Right lobe of liver (tissue), 4 donors: ENCODE results near the gene DNA2.

ENCODE experiments used
- POLR2A ChIP-seq: fragments of 450-650 bp; IDR thresholded peaks from one replicate; pipeline ENCODE4 v1.6.1; 2017; ENCODE audit warnings: antibody characterized with exemption, mild to moderate bottlenecking
- TF ChIP-seq, protein P1 (sequence below), 4 donors: fragments of 200-600 bp in 3 of 4; fragments of 450-650 bp in 1 of 4; IDR thresholded peaks; one replicate each; pipeline versions ENCODE4 v1.5.1 to v1.8.0; 2016 to 2022; ENCODE audit warnings: antibody characterized with exemption in 4 of 4, mild to moderate bottlenecking in 2 of 4
- donor health status: DM: no; HTN: no; CAD: no.
- donor health status: DM: no; HTN: no; CAD: no.
- donor health status: DM: no; HTN: yes; CAD: no.

DNA sequence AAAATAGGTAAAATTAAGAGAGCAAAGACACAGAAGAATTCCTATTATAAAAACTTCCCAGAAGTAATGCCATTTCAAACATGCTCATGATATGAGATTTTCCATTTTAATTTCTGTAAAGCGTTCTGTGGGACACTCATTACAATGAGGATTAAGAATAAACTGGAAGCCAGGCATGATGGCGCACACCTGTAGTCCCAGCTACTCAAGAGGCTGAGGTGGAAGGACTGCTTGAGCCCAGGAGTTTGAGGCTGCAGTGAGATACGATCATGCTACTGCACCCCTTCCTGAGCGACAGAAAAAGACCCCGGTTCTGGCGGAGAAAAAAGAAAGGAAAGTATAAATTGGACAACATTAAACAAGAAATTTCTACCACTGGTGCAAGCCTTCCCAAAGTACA lies 1.5 kb downstream of the DNA2 start:
- TF ChIP-seq, protein P1, sequence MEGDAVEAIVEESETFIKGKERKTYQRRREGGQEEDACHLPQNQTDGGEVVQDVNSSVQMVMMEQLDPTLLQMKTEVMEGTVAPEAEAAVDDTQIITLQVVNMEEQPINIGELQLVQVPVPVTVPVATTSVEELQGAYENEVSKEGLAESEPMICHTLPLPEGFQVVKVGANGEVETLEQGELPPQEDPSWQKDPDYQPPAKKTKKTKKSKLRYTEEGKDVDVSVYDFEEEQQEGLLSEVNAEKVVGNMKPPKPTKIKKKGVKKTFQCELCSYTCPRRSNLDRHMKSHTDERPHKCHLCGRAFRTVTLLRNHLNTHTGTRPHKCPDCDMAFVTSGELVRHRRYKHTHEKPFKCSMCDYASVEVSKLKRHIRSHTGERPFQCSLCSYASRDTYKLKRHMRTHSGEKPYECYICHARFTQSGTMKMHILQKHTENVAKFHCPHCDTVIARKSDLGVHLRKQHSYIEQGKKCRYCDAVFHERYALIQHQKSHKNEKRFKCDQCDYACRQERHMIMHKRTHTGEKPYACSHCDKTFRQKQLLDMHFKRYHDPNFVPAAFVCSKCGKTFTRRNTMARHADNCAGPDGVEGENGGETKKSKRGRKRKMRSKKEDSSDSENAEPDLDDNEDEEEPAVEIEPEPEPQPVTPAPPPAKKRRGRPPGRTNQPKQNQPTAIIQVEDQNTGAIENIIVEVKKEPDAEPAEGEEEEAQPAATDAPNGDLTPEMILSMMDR (IDR thresholded peaks at IDR 0.05): no peak
- TF ChIP-seq POLR2A: no peak
